Renal pelvis (tissue), 4 donors: Measurements from ENCODE around the gene HIRIP3. TPM values are rescaled to one million over a fixed set of nuclear protein-coding genes. Genes with fewer than 3 reads are reported as not detected.

Experiments used
- DNase-seq: peaks from one replicate; pipeline ENCODE4 v3.0.0-alpha.2; 2013
- polyA plus RNA-seq, 3 donors: library from polyadenylated mRNA; unstranded; fragments of 120-200 nt; gene quantifications; one replicate each; pipeline ENCODE4 v1.2.1, GENCODE V29; 2013; ENCODE audit not compliant: insufficient read length in 3 of 3

Gene HIRIP3
- polyA plus RNA-seq, 3 donors: 19.9 to 22.2 (median 20.7) TPM

DNA sequence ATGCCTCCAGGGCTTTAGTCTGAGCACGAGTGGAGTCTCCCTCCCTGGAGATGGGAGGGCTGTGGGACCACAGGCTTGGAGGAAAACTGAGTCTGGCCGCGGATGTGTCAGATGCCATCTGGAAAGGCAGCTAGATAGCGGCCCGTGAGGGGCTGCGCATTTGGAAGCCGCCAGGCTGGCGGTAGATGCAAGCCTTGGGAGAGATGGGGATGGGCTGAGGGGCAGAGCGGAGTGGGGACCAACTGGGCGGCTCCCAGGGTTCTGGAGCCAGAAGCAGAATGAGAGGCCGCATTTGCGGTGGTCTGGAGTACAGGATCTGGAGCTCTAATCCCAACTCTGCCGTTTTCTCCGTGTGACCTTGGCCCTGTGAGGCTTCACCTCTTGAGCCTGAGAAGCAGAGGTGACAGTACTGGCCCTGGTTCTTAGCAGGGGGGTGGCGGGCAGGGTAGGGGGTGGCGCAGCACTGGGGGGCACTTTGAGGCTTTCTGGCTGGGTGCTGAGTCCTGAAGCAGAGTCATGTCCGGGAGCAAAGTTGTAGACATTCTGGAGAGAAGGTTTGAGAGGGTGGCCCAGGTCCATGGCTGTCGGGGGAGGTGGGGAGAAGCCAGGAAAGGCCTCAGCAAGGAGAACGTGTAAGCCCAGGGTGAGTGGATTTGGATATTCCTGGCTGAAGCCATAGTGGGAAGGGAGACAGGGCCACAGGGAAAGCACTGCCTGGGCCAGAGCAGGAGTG lies 7.4 kb upstream of the HIRIP3 start:
- no peak for DNase-seq

DNA sequence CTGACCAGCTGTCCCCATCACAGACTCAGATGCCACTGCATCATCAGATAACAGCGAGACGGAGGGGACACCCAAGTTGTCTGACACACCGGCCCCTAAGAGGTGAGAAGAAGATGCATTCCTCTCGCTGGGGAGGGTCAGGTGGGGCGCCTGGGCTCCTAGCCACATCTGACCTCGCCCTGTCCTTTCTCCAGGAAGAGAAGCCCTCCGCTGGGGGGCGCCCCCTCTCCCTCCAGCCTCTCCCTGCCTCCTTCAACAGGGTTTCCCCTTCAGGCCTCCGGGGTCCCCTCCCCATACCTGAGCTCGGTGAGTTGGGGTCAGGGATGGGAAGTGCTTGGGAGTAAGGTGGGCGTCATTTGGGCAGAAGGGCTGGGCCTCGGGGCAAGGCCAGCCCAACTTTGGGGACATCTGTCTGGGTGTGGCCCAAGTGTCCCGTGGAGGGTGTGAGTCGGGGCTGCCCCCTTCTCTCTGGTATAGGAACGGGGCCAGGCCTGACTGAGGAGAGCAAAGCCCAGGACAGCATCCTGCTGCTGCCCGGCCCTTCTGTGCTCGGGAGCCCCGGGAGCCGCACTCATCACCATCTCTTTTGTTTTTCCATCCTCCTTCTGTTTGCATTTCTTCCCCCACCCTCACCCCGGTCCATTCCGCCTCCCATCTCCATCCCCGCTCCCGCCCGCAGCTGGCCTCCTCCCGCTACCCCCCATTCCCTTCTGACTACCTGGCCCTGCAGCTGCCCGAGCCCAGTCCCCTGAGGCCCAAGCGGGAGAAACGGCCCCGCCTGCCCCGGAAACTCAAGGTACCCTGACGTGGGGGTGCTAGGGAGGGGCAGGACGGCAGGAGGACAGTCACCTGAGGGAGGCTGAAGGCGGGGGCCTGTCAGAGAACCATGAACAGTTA lies 5.6 kb upstream of the HIRIP3 start:
- DNase-seq: no peak

GRCh38 chr16:29999605-30000004 lies 4.2 kb upstream of the HIRIP3 start:
- DNase-seq: no peak

- no peak for DNase-seq
Observed at GRCh38 chr16:29996766-29997250, 1.4 kb upstream of the HIRIP3 start.

- DNase-seq: peak; percentile 97
Observed at GRCh38 chr16:29995911-29996765, 721 bp upstream of the HIRIP3 start, which contains the start of gene INO80E. INO80E (plus strand) TSS chr16:29996241; CDS start chr16:29996311, 70 bp downstream.

DNA sequence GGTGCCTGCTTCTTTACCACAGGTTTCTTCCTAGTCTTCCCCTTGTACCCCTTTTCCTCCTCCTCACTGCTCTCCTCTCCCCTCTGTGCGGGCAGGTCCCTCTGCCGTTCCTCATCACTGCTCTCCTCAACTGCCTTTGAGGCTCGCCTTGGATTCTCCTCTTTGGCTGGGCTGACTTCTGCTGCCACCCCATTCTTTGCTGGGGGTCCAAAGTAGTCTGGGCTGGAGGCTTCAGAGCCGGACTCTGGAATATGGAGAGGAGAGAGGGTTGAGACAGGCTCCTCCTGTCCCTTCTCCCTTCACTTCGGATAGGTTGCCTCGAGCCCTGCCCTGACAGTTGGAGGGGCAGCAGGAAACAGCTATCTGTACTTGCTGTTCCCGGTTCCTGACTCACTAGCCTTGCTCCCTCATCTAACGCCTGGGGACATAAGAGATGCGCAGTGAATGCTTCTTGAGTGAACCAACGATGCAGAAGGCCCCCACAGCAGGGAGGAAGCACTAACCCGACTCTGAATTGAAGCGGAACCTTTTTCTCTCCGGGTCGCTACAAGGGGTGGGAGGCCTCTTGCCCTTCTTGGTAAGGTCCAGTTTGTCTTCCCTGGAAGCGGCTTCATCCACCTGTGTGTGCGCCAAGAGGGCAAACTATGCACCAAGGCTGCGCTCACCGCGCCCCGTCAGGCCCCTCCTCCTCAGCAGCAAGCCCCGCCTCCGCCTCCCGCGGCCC lies 655 bp downstream of the HIRIP3 start:
- DNase-seq: no peak

GRCh38 chr16:29993903-29994599 lies 1.4 kb downstream of the HIRIP3 start:
- DNase-seq: no peak

DNA sequence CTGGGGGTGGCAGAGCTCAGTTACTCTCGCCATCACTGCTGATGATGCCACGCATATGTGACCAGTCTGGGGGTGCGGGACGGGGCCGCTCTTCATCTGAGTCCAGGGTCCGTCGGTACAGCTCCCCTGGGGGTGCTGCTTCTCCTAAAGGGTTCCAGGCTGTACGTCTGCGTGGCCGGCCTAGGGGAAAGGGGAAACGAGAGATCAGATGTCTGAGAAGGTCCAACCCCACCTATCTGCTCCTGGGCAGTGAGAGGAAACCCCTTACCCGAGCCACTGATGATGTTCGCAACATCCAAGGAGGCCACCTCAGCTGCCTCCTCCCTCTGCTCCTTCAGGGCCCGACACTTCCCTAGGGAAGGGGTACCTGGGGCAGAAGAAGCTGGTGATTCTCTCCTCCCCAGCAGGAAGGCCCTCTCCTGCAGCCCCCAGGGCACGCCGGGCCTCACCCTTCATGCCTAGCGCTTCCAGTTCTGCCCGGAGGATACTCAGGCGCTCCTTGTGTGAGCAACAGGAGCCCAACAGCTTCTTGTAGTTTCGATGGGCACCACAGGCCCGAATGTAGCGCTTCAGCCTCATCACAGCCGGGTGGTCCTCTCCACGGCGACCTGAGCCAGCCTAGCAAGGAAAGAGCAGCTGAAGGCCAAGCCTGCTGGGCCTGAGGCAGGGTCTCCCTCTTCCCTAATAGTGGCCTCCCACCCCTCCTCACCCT lies 2.1 kb downstream of the HIRIP3 start:
- no peak for DNase-seq

DNA sequence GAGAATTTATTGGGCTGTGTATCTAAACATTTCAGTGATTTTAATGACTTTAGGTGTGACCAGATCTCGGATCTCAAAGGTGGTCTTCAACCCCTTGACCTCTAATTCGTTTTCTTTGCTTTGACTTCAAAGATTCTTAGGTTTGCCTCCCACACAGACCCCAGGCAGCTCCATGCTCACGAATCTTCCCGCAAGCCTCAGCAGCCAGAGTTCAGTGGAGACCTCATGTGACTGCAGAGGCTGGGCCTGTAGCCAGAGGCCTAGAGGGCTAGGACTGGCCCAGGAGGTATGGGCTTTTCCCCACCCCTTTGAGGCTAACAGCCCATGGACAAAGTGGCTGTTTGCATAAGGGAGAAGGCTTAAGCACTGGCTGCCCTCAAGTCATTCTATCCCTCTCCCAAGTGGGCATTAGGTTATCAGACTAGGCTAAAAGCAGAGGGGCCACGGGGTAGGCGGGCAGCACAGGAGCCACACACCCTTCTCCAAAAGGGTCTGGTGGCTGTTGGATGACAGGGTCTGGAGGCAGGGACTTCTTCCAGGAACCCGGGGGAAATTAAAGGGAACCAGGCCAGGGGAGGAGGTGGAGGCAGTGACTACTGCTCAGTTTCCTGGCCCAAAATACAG lies 3.0 kb downstream of the HIRIP3 start:
- peak; percentile 59 for DNase-seq

DNA sequence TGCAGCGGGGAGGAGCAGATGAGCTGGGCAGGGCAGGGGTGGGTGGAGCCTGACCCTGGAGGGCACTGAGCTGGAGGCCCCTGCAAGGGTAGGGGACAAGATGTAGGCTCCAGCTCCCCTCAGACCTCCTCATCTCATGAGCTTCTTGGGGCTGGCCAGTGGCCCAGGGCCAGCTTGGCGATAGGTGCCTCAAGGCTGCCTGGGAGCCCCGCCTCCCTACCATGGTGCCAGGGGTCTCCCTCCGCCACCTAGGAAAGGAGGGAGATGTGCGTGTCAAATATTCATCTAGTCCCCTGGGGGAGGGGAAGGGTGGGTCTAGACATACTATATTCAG lies 3.9 kb downstream of the HIRIP3 start:
- DNase-seq: no peak

DNA sequence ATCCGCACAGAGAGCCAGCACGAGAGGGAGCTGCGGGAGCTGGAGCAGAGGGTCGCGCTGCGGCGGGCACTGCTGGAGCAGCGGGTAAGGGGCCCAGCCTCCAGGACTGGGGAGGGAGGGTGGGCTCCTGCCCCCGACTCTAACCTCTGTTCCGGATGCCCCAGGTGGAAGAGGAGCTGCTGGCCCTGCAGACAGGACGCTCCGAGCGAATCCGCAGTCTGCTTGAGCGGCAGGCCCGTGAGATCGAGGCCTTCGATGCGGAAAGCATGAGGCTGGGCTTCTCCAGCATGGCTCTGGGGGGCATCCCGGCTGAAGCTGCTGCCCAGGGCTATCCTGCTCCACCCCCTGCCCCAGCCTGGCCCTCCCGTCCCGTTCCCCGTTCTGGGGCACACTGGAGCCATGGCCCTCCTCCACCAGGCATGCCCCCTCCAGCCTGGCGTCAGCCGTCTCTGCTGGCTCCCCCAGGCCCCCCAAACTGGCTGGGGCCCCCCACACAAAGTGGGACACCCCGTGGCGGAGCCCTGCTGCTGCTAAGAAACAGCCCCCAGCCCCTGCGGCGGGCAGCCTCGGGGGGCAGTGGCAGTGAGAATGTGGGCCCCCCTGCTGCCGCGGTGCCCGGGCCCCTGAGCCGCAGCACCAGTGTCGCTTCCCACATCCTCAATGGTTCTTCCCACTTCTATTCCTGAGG lies 4.4 kb downstream of the HIRIP3 start:
- DNase-seq: no peak

- DNase-seq: no peak
Observed at GRCh38 chr16:29990034-29990433, 5.4 kb downstream of the HIRIP3 start.

GRCh38 chr16:29989111-29989858 lies 6.1 kb downstream of the HIRIP3 start:
- DNase-seq: no peak

- no peak for DNase-seq
Observed at GRCh38 chr16:29988346-29989075, 6.9 kb downstream of the HIRIP3 start.

DNA sequence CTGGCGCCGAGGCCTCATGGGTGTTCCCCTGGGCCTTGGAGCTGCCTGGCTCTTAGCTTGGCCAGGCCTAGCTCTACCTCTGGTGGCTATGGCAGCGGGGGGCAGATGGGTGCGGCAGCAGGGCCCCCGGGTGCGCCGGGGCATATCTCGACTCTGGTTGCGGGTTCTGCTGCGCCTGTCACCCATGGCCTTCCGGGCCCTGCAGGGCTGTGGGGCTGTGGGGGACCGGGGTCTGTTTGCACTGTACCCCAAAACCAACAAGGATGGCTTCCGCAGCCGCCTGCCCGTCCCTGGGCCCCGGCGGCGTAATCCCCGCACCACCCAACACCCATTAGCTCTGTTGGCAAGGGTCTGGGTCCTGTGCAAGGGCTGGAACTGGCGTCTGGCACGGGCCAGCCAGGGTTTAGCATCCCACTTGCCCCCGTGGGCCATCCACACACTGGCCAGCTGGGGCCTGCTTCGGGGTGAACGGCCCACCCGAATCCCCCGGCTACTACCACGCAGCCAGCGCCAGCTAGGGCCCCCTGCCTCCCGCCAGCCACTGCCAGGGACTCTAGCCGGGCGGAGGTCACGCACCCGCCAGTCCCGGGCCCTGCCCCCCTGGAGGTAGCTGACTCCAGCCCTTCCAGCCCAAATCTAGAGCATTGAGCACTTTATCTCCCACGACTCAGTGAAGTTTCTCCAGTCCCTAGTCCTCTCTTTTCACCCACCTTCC lies 7.9 kb downstream of the HIRIP3 start:
- no peak for DNase-seq

DNA sequence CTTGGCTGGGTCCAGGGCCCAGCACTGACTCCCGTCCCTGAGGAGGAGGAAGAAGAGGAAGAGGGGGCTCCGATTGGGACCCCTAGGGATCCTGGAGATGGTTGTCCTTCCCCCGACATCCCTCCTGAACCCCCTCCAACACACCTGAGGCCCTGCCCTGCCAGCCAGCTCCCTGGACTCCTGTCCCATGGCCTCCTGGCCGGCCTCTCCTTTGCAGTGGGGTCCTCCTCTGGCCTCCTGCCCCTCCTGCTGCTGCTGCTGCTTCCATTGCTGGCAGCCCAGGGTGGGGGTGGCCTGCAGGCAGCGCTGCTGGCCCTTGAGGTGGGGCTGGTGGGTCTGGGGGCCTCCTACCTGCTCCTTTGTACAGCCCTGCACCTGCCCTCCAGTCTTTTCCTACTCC lies 8.5 kb downstream of the HIRIP3 start:
- no peak for DNase-seq

DNA sequence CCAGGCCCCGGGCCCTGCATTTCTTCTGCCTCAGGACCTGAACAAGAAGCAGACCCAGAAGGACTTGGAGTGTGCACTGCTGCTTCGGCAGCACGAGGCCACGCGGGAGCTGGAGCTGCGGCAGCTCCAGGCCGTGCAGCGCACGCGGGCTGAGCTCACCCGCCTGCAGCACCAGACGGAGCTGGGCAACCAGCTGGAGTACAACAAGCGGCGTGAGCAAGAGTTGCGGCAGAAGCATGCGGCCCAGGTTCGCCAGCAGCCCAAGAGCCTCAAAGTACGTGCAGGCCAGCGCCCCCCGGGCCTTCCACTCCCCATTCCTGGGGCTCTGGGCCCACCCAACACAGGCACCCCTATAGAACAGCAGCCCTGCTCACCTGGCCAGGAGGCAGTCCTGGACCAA lies 9.2 kb downstream of the HIRIP3 start:
- no peak for DNase-seq
